Hindlimb muscle (tissue), 1 donor: ENCODE data around the gene S100A11. TPM values are rescaled to one million over a fixed set of nuclear protein-coding genes. Genes with fewer than 3 reads are reported as not detected.

Source experiments
- polyA plus RNA-seq: library from polyadenylated mRNA; unstranded; fragments of 120-200 nt; gene quantifications from one replicate; pipeline ENCODE4 v1.2.1, GENCODE V29; 2013; ENCODE audit not compliant: insufficient read length

The S100A11 gene
- polyA plus RNA-seq, 1 donor: 168 TPM

Other genes starting within 250 kb of the S100A11 start
- 4.1 TPM for gene TDRKH, start 246.5 kb downstream of the S100A11 start, polyA plus RNA-seq
- 0.40 TPM for gene LINGO4, start 231.6 kb downstream of the S100A11 start, polyA plus RNA-seq
- gene RORC, start 205.2 kb downstream of the S100A11 start, polyA plus RNA-seq: 11.8 TPM
- 0.12 TPM for gene C2CD4D, start 197.2 kb downstream of the S100A11 start, polyA plus RNA-seq
- 0.37 TPM for gene THEM5, start 183.3 kb downstream of the S100A11 start, polyA plus RNA-seq
- 15.0 TPM for gene THEM4, start 127.5 kb downstream of the S100A11 start, polyA plus RNA-seq
- 186 TPM for gene S100A10, start 43.1 kb downstream of the S100A11 start, polyA plus RNA-seq
- gene TCHHL1, start 52.1 kb upstream of the S100A11 start, polyA plus RNA-seq: not detected
- not detected for gene TCHH, start 78.4 kb upstream of the S100A11 start, polyA plus RNA-seq
- gene RPTN, start 122.2 kb upstream of the S100A11 start, polyA plus RNA-seq: not detected
- 0.09 TPM for gene HRNR, start 187.2 kb upstream of the S100A11 start, polyA plus RNA-seq